ENCODE measurements around the gene GRB10.

The GRB10 gene

DNA sequence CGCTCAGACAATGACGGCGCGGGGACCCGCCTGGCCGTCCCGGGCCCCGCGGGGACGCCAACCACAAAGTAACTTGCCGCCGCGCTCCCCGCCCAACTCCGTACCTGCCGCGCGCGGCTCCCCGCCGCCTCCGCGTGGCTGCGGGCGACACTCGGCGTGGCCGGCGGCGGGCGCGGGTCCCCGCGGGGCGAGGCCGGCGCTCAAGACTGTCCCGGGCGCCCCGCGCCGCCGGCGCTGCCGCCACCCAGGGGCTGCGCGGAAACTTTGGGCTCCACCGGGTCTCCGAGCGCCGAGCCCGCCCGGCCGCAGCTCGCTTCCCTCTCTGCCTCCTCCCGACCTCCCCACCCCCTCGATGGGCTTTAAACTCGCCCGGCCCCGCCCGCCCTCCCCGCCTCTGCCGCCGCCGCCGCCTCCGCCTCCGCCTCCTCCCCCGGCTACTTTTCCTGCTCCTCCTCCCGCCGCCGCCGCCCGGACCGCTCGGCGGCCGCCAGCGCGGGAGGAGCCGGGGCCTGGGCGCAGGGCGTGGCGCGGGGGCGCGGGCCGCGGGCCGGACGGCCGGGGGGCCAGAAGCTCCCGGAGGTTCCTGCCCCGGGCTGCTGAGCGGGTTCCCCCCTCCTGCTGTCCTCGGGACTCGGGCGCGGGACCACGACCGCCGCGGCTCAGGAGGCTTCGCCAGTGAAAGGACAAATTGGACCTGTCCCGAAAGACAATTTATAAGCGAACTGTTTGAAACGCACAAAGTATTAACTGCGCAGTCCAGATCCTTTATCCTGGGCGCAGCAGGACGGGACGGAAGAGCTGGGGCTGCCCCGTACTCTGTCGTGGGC lies 10.6 kb upstream of the GRB10 start:
- peak; percentile 30 for DNase-seq (ENCODE audit: insufficient read length, low spot score)
- TF ChIP-seq PAX5 (IDR thresholded peaks at IDR 0.05; ENCODE audit: insufficient read depth, low read length, severe bottlenecking) = no peak
- TF ChIP-seq POU2F2 (IDR thresholded peaks at IDR 0.05; ENCODE audit: low read depth, low read length) = no peak
- TF ChIP-seq SPI1 (IDR thresholded peaks at IDR 0.05; ENCODE audit: low read depth, low read length) = no peak
- TF ChIP-seq POLR2AphosphoS5 (IDR thresholded peaks at IDR 0.05; ENCODE audit: low read depth, low read length) = no peak
- no peak for TF ChIP-seq POLR2A (IDR thresholded peaks at IDR 0.05; ENCODE audit: low read depth, low read length)
- no peak for TF ChIP-seq TAF1 (IDR thresholded peaks at IDR 0.05; ENCODE audit: low read depth, low read length)
- FAIRE-seq = no peak

- no peak for TF ChIP-seq TAF1 (IDR thresholded peaks at IDR 0.05; ENCODE audit: low read depth, low read length)
- FAIRE-seq = no peak
Observed at GRCh38 chr7:50792342-50793119, 9.8 kb upstream of the GRB10 start.

GRCh38 chr7:50791938-50792341 lies 9.2 kb upstream of the GRB10 start:
- FAIRE-seq (no peak), DNase-seq (ENCODE audit: insufficient read length, low spot score) (no peak)
- no peak for TF ChIP-seq POU2F2 (IDR thresholded peaks at IDR 0.05; ENCODE audit: low read depth, low read length)

More at GRCh38 chr7:50792342-50793119, 9.8 kb upstream of the GRB10 start:
- DNase-seq (ENCODE audit: insufficient read length, low spot score) = no peak

DNA sequence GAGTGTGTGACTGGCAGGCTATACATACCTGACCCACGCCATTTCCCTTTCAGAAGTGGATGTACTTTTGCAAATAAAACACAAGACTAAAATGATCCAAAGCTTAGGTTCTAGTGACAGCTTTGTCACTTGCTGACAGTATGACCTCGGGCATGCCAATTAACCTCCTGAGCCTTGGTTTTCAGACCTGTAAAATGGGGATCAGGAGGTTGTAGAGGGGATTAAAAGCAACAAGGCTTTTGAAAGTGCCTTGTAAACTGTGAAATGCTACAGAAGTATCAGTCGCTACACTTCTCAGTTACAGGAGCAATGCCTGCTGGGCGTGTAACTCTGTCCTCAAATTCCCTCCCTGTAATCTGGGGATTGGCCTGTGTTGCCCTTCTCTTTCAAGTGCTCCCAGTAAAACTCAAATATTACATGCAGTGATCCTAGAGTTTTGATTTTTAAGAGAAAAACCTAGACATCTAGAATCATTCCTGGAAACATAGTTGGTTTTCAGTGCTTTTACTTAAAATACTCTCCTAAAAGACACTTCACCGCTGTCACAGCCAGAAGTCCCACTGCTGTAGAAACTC lies 8.8 kb upstream of the GRB10 start:
- FAIRE-seq = no peak
- DNase-seq (ENCODE audit: insufficient read length, low spot score) = no peak
- no peak for TF ChIP-seq POLR2A (IDR thresholded peaks at IDR 0.05; ENCODE audit: low read depth, low read length)
- no peak for TF ChIP-seq PAX5 (IDR thresholded peaks at IDR 0.05; ENCODE audit: insufficient read depth, low read length, severe bottlenecking)
- TF ChIP-seq POLR2AphosphoS5 (IDR thresholded peaks at IDR 0.05; ENCODE audit: low read depth, low read length) = no peak
- TF ChIP-seq POU2F2 (IDR thresholded peaks at IDR 0.05; ENCODE audit: low read depth, low read length) = no peak
- no peak for TF ChIP-seq SPI1 (IDR thresholded peaks at IDR 0.05; ENCODE audit: low read depth, low read length)
- no peak for TF ChIP-seq TAF1 (IDR thresholded peaks at IDR 0.05; ENCODE audit: low read depth, low read length)

DNA sequence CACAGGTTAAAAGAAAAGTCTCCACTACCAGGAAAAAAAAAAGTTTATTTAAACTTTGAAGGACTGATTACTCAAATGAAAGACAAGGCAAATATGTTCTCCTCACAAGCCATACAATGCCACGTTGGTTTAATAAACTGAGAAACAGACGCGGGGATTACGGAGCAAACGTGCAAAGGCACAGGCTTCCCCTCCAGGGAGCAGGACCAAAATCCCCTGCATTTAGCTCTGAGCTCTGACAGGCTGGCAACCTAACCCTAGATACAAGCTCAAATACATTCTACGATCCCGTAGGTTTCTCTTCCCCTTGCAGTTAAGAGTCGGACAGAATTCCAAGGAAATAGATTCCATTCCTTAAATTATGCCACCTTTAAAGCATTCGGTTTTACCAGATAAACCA lies 7.7 kb upstream of the GRB10 start:
- FAIRE-seq (no peak), DNase-seq (ENCODE audit: insufficient read length, low spot score) (no peak)
- TF ChIP-seq POLR2A (IDR thresholded peaks at IDR 0.05; ENCODE audit: low read depth, low read length) (no peak), PAX5 (IDR thresholded peaks at IDR 0.05; ENCODE audit: insufficient read depth, low read length, severe bottlenecking) (no peak), POU2F2 (IDR thresholded peaks at IDR 0.05; ENCODE audit: low read depth, low read length) (no peak), SPI1 (IDR thresholded peaks at IDR 0.05; ENCODE audit: low read depth, low read length) (no peak), POLR2AphosphoS5 (IDR thresholded peaks at IDR 0.05; ENCODE audit: low read depth, low read length) (no peak), TAF1 (IDR thresholded peaks at IDR 0.05; ENCODE audit: low read depth, low read length) (no peak)

DNA sequence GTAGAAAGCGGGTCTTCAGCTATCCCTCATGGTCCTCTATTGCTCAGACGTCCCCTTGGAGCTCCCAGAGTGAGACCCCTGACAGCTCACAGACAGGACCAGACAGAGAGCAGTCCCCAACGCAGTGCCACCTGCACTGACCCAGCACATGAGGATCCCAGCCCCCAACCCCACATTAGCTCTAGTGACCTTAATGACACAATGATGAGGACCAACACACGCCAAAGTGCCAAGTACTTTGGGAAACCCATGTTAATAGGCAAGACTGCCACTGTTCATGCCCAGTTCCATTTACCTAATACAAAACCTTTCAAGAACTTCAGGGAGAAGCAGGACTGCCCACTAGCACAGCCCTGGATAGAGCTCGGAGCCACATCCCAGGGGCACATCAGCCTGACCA lies 5.7 kb upstream of the GRB10 start:
- no peak for FAIRE-seq
- TF ChIP-seq PAX5 (IDR thresholded peaks at IDR 0.05; ENCODE audit: insufficient read depth, low read length, severe bottlenecking) = no peak
- TF ChIP-seq TAF1 (IDR thresholded peaks at IDR 0.05; ENCODE audit: low read depth, low read length) = no peak
- no peak for TF ChIP-seq POU2F2 (IDR thresholded peaks at IDR 0.05; ENCODE audit: low read depth, low read length)
- no peak for TF ChIP-seq SPI1 (IDR thresholded peaks at IDR 0.05; ENCODE audit: low read depth, low read length)
- no peak for TF ChIP-seq POLR2A (IDR thresholded peaks at IDR 0.05; ENCODE audit: low read depth, low read length)
- TF ChIP-seq POLR2AphosphoS5 (IDR thresholded peaks at IDR 0.05; ENCODE audit: low read depth, low read length) = no peak
- no peak for DNase-seq (ENCODE audit: insufficient read length, low spot score)

DNA sequence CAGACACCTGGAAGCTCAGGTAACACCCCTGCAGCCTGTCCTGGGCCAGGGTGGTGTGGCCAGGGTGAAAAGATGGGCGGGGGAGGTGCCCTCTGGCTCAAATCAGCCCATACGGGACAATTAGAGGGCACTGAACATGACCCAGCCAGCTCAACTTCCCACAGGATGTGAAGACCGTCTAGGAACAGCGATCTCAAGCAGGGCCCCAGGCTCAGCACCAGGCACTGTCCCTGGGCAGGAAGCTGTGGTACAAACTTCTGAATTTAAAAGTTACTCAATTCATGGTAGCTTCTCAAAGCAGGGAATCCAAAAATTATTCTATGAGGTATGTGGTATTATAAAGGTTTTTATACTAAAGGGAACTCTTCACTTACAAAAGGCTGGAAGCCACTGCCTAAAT lies 5.1 kb upstream of the GRB10 start:
- TF ChIP-seq PAX5 (IDR thresholded peaks at IDR 0.05; ENCODE audit: insufficient read depth, low read length, severe bottlenecking) (no peak), TAF1 (IDR thresholded peaks at IDR 0.05; ENCODE audit: low read depth, low read length) (no peak), POLR2A (IDR thresholded peaks at IDR 0.05; ENCODE audit: low read depth, low read length) (no peak), POLR2AphosphoS5 (IDR thresholded peaks at IDR 0.05; ENCODE audit: low read depth, low read length) (no peak), POU2F2 (IDR thresholded peaks at IDR 0.05; ENCODE audit: low read depth, low read length) (no peak), SPI1 (IDR thresholded peaks at IDR 0.05; ENCODE audit: low read depth, low read length) (no peak)
- DNase-seq (ENCODE audit: insufficient read length, low spot score) = no peak
- FAIRE-seq = no peak

- DNase-seq (ENCODE audit: insufficient read length, low spot score) = no peak
- no peak for FAIRE-seq
Observed at GRCh38 chr7:50785346-50785745, 2.6 kb upstream of the GRB10 start.

GRCh38 chr7:50783801-50784507 lies 1.3 kb upstream of the GRB10 start:
- DNase-seq (ENCODE audit: insufficient read length, low spot score) (no peak), FAIRE-seq (no peak)
- TF ChIP-seq POLR2AphosphoS5 (IDR thresholded peaks at IDR 0.05; ENCODE audit: low read depth, low read length) (no peak), POU2F2 (IDR thresholded peaks at IDR 0.05; ENCODE audit: low read depth, low read length) (no peak), TAF1 (IDR thresholded peaks at IDR 0.05; ENCODE audit: low read depth, low read length) (no peak), SPI1 (IDR thresholded peaks at IDR 0.05; ENCODE audit: low read depth, low read length) (no peak), PAX5 (IDR thresholded peaks at IDR 0.05; ENCODE audit: insufficient read depth, low read length, severe bottlenecking) (no peak), POLR2A (IDR thresholded peaks at IDR 0.05; ENCODE audit: low read depth, low read length) (no peak)

More at GRCh38 chr7:50785346-50785745, 2.6 kb upstream of the GRB10 start:
- TF ChIP-seq TAF1 (IDR thresholded peaks at IDR 0.05; ENCODE audit: low read depth, low read length) (no peak), POU2F2 (IDR thresholded peaks at IDR 0.05; ENCODE audit: low read depth, low read length) (no peak), SPI1 (IDR thresholded peaks at IDR 0.05; ENCODE audit: low read depth, low read length) (no peak), PAX5 (IDR thresholded peaks at IDR 0.05; ENCODE audit: insufficient read depth, low read length, severe bottlenecking) (no peak), POLR2AphosphoS5 (IDR thresholded peaks at IDR 0.05; ENCODE audit: low read depth, low read length) (no peak), POLR2A (IDR thresholded peaks at IDR 0.05; ENCODE audit: low read depth, low read length) (no peak)

Data from GM12891 (cell line).